GM12878 (cell line): ENCODE results near the gene FILIP1L. TPM values are rescaled to one million over a fixed set of nuclear protein-coding genes. Genes with fewer than 3 reads are reported as not detected.

Source experiments
- CBX3 ChIP-seq: fragments of 200-600 bp; sonication (generic); IDR thresholded peaks from 2 replicates; pipeline ENCODE4 v1.6.1; 2016; ENCODE audit warnings: low read depth, borderline replicate concordance
- HDAC6 ChIP-seq: fragments of 200-600 bp; sonication (generic); IDR thresholded peaks from one replicate; pipeline ENCODE4 v1.8.0; 2017; ENCODE audit warnings: antibody characterized with exemption; ENCODE audit not compliant: unreplicated experiment
- MYB ChIP-seq: fragments of 150-350 bp; IDR thresholded peaks from 2 replicates; pipeline ENCODE4 v1.6.1; 2014; ENCODE audit warnings: mild to moderate bottlenecking, low read depth, low read length, borderline replicate concordance
- NRF1 ChIP-seq: conservative IDR thresholded peaks from 2 replicates; pipeline ENCODE4 v1.6.1; 2011; ENCODE audit warnings: mild to moderate bottlenecking, low read depth, low read length, improper control_type of control experiment
- RCOR1 ChIP-seq: conservative IDR thresholded peaks from 2 replicates; pipeline ENCODE4 v1.6.1; 2012; ENCODE audit warnings: low read depth, low read length, improper control_type of control experiment
- REST ChIP-seq: IDR thresholded peaks from 2 replicates; pipeline ENCODE4 v1.6.1; 2012; ENCODE audit warnings: mild to moderate bottlenecking, low read depth, low read length
- RFX5 ChIP-seq: IDR thresholded peaks from 2 replicates; pipeline ENCODE4 v1.6.1; 2011; ENCODE audit warnings: low read depth, low read length, improper control_type of control experiment
- RUNX3 ChIP-seq: IDR thresholded peaks from 2 replicates; pipeline ENCODE4 v1.6.1; 2012; ENCODE audit warnings: low read length, inconsistent platforms
- TCF3 ChIP-seq: IDR thresholded peaks from 2 replicates; pipeline ENCODE4 v1.6.1; 2012; ENCODE audit warnings: low read depth, mild to moderate bottlenecking, low read length, borderline replicate concordance; ENCODE audit not compliant: insufficient read depth
- ZNF274 ChIP-seq: IDR thresholded peaks from one replicate; pipeline ENCODE4 v1.8.0; 2011; ENCODE audit not compliant: insufficient read length, insufficient read depth
- ZNF687 ChIP-seq: fragments of 450-650 bp; IDR thresholded peaks from 2 replicates; pipeline ENCODE4 v1.6.1; 2017; ENCODE audit warnings: mild to moderate bottlenecking, moderate library complexity
- polyA plus RNA-seq, 11 experiments: library from polyadenylated mRNA; depleted of rRNA in 4 of 11; unstranded in 6 of 11; stranded (reverse) in 5 of 11; fragments of >200 nt; fragmentation: Nextera tagmentation in 4 of 11; fragmentation: Illumina TruSeq in 1 of 11; extraction: Ambion mirVana in 4 of 11; extraction: Trizol in 1 of 11; gene quantifications; 1 replicate in 1 of 11; 2 replicates in 10 of 11; pipeline versions ENCODE4 v1.2.1 to v1.2.3, GENCODE V29; 2011 to 2016; ENCODE audit warnings: inconsistent platforms in 2 of 11, missing spikeins in 2 of 11, low read depth in 1 of 11
- total RNA-seq, 4 experiments: library from RNA; depleted of rRNA in 3 of 4; stranded (reverse); fragments of >200 nt in 3 of 4; fragmentation: Illumina TruSeq in 1 of 4; extraction: Trizol in 1 of 4; gene quantifications; 2 replicates each; pipeline versions ENCODE4 v1.2.1 to v1.2.3, GENCODE V29; 2013 to 2021
- TF ChIP-seq, protein P1 (sequence below): IDR thresholded peaks from 2 replicates; pipeline ENCODE4 v1.6.1; 2012; ENCODE audit warnings: improper control_type of control experiment, low read depth, low read length; ENCODE audit not compliant: insufficient replicate concordance

The FILIP1L gene
- total and polyA plus RNA-seq, 10 of the 15 experiments (the other 5 are each of a cell fraction or from before 2014, with no cell fraction given), result 0.24 to 6.1 (median 3.5) TPM

DNA sequence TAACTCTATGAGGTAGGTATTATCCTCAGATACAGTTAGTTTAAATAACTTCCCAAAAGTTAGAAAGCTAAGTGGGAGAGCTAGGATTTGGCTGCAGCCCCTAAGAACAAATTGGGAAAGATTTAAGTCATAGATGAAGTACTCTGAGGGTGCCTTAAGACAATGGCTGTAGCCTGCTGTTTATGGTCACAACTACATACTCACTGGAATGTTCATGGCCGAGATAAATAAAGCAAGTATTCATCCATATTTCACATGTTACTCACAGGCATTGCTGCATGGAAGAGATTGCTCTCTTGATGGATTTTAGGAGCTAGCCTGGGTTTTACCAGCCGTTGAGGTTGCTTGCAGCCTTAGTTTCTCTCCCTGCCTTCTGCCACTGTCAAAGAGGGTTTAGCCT, 151.6 kb downstream of the FILIP1L start (continued):
- TF ChIP-seq REST (no peak), MYB (no peak), HDAC6 (no peak), CBX3 (no peak), ZNF274 (no peak), RUNX3 (no peak), TCF3 (no peak), RFX5 (no peak), RCOR1 (no peak), NRF1 (no peak), ZNF687 (no peak)
- TF ChIP-seq, protein P1, sequence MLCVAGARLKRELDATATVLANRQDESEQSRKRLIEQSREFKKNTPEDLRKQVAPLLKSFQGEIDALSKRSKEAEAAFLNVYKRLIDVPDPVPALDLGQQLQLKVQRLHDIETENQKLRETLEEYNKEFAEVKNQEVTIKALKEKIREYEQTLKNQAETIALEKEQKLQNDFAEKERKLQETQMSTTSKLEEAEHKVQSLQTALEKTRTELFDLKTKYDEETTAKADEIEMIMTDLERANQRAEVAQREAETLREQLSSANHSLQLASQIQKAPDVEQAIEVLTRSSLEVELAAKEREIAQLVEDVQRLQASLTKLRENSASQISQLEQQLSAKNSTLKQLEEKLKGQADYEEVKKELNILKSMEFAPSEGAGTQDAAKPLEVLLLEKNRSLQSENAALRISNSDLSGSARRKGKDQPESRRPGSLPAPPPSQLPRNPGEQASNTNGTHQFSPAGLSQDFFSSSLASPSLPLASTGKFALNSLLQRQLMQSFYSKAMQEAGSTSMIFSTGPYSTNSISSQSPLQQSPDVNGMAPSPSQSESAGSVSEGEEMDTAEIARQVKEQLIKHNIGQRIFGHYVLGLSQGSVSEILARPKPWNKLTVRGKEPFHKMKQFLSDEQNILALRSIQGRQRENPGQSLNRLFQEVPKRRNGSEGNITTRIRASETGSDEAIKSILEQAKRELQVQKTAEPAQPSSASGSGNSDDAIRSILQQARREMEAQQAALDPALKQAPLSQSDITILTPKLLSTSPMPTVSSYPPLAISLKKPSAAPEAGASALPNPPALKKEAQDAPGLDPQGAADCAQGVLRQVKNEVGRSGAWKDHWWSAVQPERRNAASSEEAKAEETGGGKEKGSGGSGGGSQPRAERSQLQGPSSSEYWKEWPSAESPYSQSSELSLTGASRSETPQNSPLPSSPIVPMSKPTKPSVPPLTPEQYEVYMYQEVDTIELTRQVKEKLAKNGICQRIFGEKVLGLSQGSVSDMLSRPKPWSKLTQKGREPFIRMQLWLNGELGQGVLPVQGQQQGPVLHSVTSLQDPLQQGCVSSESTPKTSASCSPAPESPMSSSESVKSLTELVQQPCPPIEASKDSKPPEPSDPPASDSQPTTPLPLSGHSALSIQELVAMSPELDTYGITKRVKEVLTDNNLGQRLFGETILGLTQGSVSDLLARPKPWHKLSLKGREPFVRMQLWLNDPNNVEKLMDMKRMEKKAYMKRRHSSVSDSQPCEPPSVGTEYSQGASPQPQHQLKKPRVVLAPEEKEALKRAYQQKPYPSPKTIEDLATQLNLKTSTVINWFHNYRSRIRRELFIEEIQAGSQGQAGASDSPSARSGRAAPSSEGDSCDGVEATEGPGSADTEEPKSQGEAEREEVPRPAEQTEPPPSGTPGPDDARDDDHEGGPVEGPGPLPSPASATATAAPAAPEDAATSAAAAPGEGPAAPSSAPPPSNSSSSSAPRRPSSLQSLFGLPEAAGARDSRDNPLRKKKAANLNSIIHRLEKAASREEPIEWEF, result no peak
- TF ChIP-seq, all 136 proteins: peak for 0
